ENCODE results near the gene ZNF664. TPM values are rescaled to one million over a fixed set of nuclear protein-coding genes. Genes with fewer than 3 reads are reported as not detected.

ZNF664 gene
- total RNA-seq, 4 donors from 2014 or later: 58.5 to 76.4 (median 70.3) TPM

GRCh38 chr12:123971449-123971769 is 1.6 kb upstream of the ZNF664 start:
- Histone ChIP-seq H3K27ac (replicated peaks in 1 of 4) (peak overlapping the region; percentile 96 to 99 (median 98)), H3K27me3 (no peaks in the 10 kb centered on the region), H3K36me3 (peaks cover 0 to 11% (median 2%) of the 10 kb centered on the region in 4 donors), H3K4me3 (peak overlapping the region; percentile 97 to 99 (median 97)), H3K9me3 (no peaks in the 10 kb centered on the region), H3K4me1 (peaks cover 15 to 55% (median 39%) of the 10 kb centered on the region in 4 donors)
- WGBS: 24% methylated on average over 10 of the region's 10 CpGs
- DNase-seq (ENCODE audit: extremely low spot score): no peak
- TF ChIP-seq POLR2AphosphoS5 (IDR thresholded peaks at IDR 0.05): peak in 1 of 2 donors; percentile 64
- TF ChIP-seq CTCF (IDR thresholded peaks at IDR 0.05): no peak
- intact Hi-C loops (cut with DNase I): loop anchor here (10.0 kb wide), 2 partner anchors 257 to 963 kb away; partner anchors contain the start of gene ATP6V0A2

GRCh38 chr12:123971770-123972456 is 1.1 kb upstream of the ZNF664 start:
- intact Hi-C loops (cut with DNase I): loop anchor here (10.0 kb wide), 2 partner anchors 257 to 963 kb away; partner anchors contain the start of gene ATP6V0A2
- TF ChIP-seq POLR2AphosphoS5 (IDR thresholded peaks at IDR 0.05): peak in 1 of 2 donors; percentile 32
- no peak for TF ChIP-seq EP300 (IDR thresholded peaks at IDR 0.05)
- no peak for TF ChIP-seq POLR2A (IDR thresholded peaks at IDR 0.05; ENCODE audit: low read depth)
- H3K4me3 ChIP-seq: peak overlapping the region; percentile 97 to 99 (median 97)
- H3K27ac ChIP-seq (replicated peaks in 1 of 4): peak overlapping the region; percentile 96 to 99 (median 98)
- H3K36me3 ChIP-seq: peaks cover 0 to 14% (median 5%) of the 10 kb centered on the region in 4 donors
- H3K27me3 ChIP-seq: no peaks in the 10 kb centered on the region
- H3K9me3 ChIP-seq: no peaks in the 10 kb centered on the region
- DNase-seq (ENCODE audit: extremely low spot score): peak; percentile 74
- WGBS: under 1% methylated on average over 11 of the region's 55 CpGs
- peaks cover 15 to 55% (median 39%) of the 10 kb centered on the region in 4 donors for H3K4me1 ChIP-seq

GRCh38 chr12:123973552-123974341 is 732 bp downstream of the ZNF664 start:
- WGBS: 1% methylated on average over 47 of the region's 69 CpGs
- DNase-seq (ENCODE audit: extremely low spot score): peak; percentile 92
- H3K27ac ChIP-seq (replicated peaks in 1 of 4): peak overlapping the region; percentile 87 to 98 (median 96)
- peaks cover 15 to 46% (median 37%) of the 10 kb centered on the region in 4 donors for H3K4me1 ChIP-seq
- intact Hi-C loops (cut with DNase I): loop anchor here (10.0 kb wide), 2 partner anchors 259 to 961 kb away; partner anchors contain the start of gene ATP6V0A2
- peaks cover 0 to 14% (median 6%) of the 10 kb centered on the region in 4 donors for H3K36me3 ChIP-seq
- no peaks in the 10 kb centered on the region for H3K9me3 ChIP-seq
- H3K27me3 ChIP-seq: no peaks in the 10 kb centered on the region
- H3K4me3 ChIP-seq: peak overlapping the region; percentile 97 to 99 (median 97)
- TF ChIP-seq CTCF (IDR thresholded peaks at IDR 0.05) (no peak), EP300 (IDR thresholded peaks at IDR 0.05) (no peak), POLR2A (IDR thresholded peaks at IDR 0.05; ENCODE audit: low read depth) (no peak), POLR2AphosphoS5 (IDR thresholded peaks at IDR 0.05) (no peak)

GRCh38 chr12:123976227-123976826 is 3.3 kb downstream of the ZNF664 start:
- Histone ChIP-seq H3K4me3 (no peak overlapping the region), H3K27ac (replicated peaks in 1 of 4) (no peak overlapping the region), H3K27me3 (no peaks in the 10 kb centered on the region), H3K36me3 (peaks cover 0 to 14% (median 6%) of the 10 kb centered on the region in 4 donors), H3K4me1 (peaks cover 11 to 22% (median 17%) of the 10 kb centered on the region in 4 donors), H3K9me3 (no peaks in the 10 kb centered on the region)
- no peak for TF ChIP-seq EP300 (IDR thresholded peaks at IDR 0.05)
- no peak for TF ChIP-seq CTCF (IDR thresholded peaks at IDR 0.05)
- DNase-seq (ENCODE audit: extremely low spot score): no peak
- intact Hi-C loops (cut with DNase I): loop anchor here (10.0 kb wide), 2 partner anchors 262 to 958 kb away; partner anchors contain the start of gene ATP6V0A2
- 93% methylated on average over 7 of the region's 7 CpGs for WGBS
